ENCODE results near the gene TRPM4. TPM values are rescaled to one million over a fixed set of nuclear protein-coding genes. Genes with fewer than 3 reads are reported as not detected.
A peak's percentile ranks its signal among the peaks of the same experiment; 100 is the strongest.

The TRPM4 gene
- total and polyA plus RNA-seq, 11 donors: 16.8 to 45.3 (median 25.8) TPM

GRCh38 chr19:49152119-49152550, 5.5 kb upstream of the TRPM4 start:
- WGBS, 4 donors: 14 to 26% (median 22%) methylated on average over 10 of the region's 10 CpGs
- ATAC-seq (no peak), DNase-seq (peak in 1 of 5 donors; percentile 53)
- no peaks in the 10 kb centered on the region for H3K9me3 ChIP-seq
- H3K27ac ChIP-seq: peak overlapping the region in 10 of 12 donors; percentile 5 to 100 (median 88)
- peaks cover 0 to 21% (median 0%) of the 10 kb centered on the region in 9 donors for H3K27me3 ChIP-seq
- H3K4me3 ChIP-seq: peak overlapping the region; percentile 32 to 92 (median 71)
- intact Hi-C loops (cut with DNase I): loop anchor here in 2 of 10 donors (5.0 to 10.0 kb wide), 2 partner anchors 35 to 277 kb away; partner anchors contain the start of genes C19orf73 (in 1 of the 2), PPFIA3 (in 1 of the 2) and PPP1R15A (in 1 of the 2)
- TF ChIP-seq POLR2A (IDR thresholded peaks at IDR 0.05): no peak
- TF ChIP-seq, protein P1, sequence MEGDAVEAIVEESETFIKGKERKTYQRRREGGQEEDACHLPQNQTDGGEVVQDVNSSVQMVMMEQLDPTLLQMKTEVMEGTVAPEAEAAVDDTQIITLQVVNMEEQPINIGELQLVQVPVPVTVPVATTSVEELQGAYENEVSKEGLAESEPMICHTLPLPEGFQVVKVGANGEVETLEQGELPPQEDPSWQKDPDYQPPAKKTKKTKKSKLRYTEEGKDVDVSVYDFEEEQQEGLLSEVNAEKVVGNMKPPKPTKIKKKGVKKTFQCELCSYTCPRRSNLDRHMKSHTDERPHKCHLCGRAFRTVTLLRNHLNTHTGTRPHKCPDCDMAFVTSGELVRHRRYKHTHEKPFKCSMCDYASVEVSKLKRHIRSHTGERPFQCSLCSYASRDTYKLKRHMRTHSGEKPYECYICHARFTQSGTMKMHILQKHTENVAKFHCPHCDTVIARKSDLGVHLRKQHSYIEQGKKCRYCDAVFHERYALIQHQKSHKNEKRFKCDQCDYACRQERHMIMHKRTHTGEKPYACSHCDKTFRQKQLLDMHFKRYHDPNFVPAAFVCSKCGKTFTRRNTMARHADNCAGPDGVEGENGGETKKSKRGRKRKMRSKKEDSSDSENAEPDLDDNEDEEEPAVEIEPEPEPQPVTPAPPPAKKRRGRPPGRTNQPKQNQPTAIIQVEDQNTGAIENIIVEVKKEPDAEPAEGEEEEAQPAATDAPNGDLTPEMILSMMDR (IDR thresholded peaks at IDR 0.05): no peak
- H3K36me3 ChIP-seq: no peaks in the 10 kb centered on the region
- peaks cover 0 to 38% (median 25%) of the 10 kb centered on the region in 12 donors for H3K4me1 ChIP-seq

DNA sequence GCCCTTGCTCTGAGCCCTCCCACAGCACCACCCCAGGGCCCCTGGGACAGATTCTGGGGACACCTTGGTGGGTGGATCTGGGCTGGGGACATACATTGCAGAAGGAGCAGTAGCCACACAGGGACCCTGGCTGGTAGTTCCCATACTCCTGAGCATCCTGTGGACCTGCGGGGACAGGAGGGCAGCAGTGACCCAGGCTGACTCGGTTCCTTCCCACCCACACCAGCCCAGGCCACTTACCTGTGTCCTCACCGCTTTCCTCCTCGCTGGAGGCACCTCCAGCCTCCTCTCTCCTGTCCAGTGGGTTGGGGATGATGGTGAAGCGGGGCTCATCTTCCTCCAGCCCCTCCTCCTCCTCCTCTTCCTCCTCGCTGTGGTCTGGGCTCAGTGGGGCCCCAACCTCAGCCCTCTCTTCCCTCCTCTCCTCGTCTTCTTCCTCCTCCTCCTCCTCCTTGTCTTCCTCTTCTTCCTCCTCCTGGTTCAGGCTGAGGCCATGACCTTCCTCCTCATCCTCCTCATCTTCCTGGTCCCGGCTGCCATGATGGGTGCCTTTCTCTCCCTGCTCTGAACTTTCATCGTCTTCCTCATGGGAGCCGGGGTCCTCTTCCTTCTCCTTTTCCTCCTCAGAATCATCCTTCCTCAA, 4.3 kb upstream of the TRPM4 start:
- Histone ChIP-seq H3K27me3 (peaks cover 0 to 21% (median 0%) of the 10 kb centered on the region in 9 donors), H3K36me3 (no peaks in the 10 kb centered on the region), H3K27ac (peak overlapping the region in 10 of 12 donors; percentile 13 to 100 (median 79)), H3K9me3 (no peaks in the 10 kb centered on the region), H3K4me1 (peaks cover 0 to 44% (median 23%) of the 10 kb centered on the region in 12 donors), H3K4me3 (peak overlapping the region; percentile 32 to 92 (median 71))
- no peak for ATAC-seq
- 49 to 63% (median 59%) methylated on average over 10 of the region's 10 CpGs for WGBS, 4 donors
- intact Hi-C loops (cut with DNase I): loop anchor here in 2 of 10 donors (5.0 to 10.0 kb wide), 2 partner anchors 36 to 278 kb away; partner anchors contain the start of genes C19orf73 (in 1 of the 2), PPFIA3 (in 1 of the 2) and PPP1R15A (in 1 of the 2)
- DNase-seq: peak in 2 of 5 donors; percentile 25 to 33
- TF ChIP-seq POLR2A (IDR thresholded peaks at IDR 0.05): no peak
- TF ChIP-seq, protein P1 (IDR thresholded peaks at IDR 0.05): no peak

- WGBS, 4 donors: 76 to 85% (median 81%) methylated on average over 6 of the region's 6 CpGs
- Histone ChIP-seq H3K4me3 (peak overlapping the region in 11 of 12 donors; percentile 40 to 92 (median 70)), H3K36me3 (no peaks in the 10 kb centered on the region), H3K4me1 (peaks cover 0 to 46% (median 23%) of the 10 kb centered on the region in 12 donors), H3K27ac (peak overlapping the region; percentile 82 to 100 (median 95)), H3K27me3 (peaks cover 0 to 15% (median 0%) of the 10 kb centered on the region in 9 donors), H3K9me3 (no peaks in the 10 kb centered on the region)
- intact Hi-C loops (cut with DNase I): loop anchor here in 2 of 10 donors (5.0 to 10.0 kb wide), 2 partner anchors 37 to 279 kb away; partner anchors contain the start of genes C19orf73 (in 1 of the 2), PPFIA3 (in 1 of the 2) and PPP1R15A (in 1 of the 2)
- no peak for TF ChIP-seq POLR2A (IDR thresholded peaks at IDR 0.05)
- peak in 1 of 5 donors; percentile 23 for DNase-seq
- ATAC-seq: no peak
Measured at GRCh38 chr19:49154279-49154678, 3.3 kb upstream of the TRPM4 start.

DNA sequence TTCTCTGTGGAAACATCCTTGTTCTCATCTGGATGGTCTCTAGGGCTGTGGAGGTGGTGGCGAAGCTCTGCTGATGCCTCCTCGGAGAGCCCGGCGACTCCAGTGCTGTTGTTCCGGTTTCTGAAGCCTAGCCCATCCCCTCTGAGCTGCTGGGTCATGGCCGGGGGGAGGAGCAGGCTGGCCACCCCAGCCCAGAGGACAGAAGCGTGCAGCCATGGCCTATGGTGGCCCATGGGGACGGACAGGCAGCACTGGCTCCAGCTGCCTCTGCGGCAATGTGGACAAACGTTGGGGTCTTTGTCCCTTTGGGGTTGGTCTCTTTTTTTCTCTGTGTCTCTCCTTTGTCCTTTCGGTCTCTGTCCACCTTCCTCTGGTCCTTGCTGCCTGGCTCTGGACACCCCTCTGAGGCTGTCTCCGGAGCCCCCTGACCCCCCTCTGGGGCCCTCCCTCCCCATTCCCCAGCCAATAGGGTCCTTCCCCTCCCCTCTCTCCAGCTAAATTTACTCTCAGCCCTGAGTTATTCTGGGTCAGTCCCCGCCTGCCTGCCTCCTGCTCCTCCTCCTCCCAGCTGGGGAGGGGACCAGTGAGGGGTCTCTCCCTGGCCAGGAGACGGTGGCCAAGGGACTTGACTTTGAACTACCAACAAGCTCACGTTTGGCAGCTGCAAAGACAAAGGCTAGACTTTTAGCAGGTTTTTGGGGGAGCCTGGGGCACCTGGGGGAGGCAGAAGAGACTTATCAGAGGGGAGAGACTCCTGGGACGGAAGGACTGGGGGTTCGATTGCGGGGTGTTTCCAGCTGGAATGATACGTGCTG, 2.4 kb upstream of the TRPM4 start, which contains the start of gene HRC:
Gene HRC (minus strand): TSS at position 392 of the 815 bp plus-strand sequence. CDS start 159 bp downstream, at position 233.
- DNase-seq (peak; percentile 84 to 86 (median 85)), ATAC-seq (peak; percentile 70 to 79 (median 76))
- H3K9me3 ChIP-seq: no peaks in the 10 kb centered on the region
- H3K27ac ChIP-seq: peak within 1 kb of the TSS; percentile 82 to 100 (median 95)
- peaks cover 0 to 6% (median 0%) of the 10 kb centered on the region in 9 donors for H3K36me3 ChIP-seq
- peaks cover 0 to 8% (median 0%) of the 10 kb centered on the region in 9 donors for H3K27me3 ChIP-seq
- H3K4me1 ChIP-seq: peaks cover 0 to 47% (median 28%) of the 10 kb centered on the region in 12 donors
- TF ChIP-seq POLR2A (IDR thresholded peaks at IDR 0.05): peak; percentile 20 to 76
- TF ChIP-seq, protein P1 (IDR thresholded peaks at IDR 0.05): no peak
- H3K4me3 ChIP-seq: peak within 1 kb of the TSS; percentile 22 to 92 (median 69)
- intact Hi-C loops (cut with DNase I): loop anchor here in 2 of 10 donors (5.0 to 10.0 kb wide), 3 partner anchors 42 to 280 kb away; partner anchors contain the start of genes PPP1R15A (in 1 of the 2) and SNRNP70 (in 1 of the 2)
- WGBS, 4 donors: 20 to 42% (median 35%) methylated on average over 18 to 19 of the region's 19 CpGs
